Measurements from ENCODE around the gene SIRPB1.

DNA sequence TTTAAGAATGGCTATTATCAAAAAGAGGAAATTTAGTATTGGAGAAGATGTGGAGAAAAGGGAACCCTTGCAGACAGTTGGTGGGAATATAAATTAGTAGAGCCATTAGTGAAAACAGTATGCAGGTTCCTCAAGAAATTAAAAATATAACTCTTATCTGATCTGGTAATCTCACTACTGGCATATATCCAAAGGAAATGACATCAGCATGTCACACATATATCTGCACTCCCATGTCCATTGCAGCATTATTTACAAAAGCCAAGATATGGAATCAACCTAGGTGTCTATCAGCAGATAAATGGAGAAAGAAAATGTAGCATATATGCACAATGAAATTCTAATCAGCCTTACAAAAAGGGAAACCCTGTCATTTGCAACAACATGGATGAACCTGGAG is 35.2 kb upstream of the SIRPB1 start:
- TF ChIP-seq, protein P1, sequence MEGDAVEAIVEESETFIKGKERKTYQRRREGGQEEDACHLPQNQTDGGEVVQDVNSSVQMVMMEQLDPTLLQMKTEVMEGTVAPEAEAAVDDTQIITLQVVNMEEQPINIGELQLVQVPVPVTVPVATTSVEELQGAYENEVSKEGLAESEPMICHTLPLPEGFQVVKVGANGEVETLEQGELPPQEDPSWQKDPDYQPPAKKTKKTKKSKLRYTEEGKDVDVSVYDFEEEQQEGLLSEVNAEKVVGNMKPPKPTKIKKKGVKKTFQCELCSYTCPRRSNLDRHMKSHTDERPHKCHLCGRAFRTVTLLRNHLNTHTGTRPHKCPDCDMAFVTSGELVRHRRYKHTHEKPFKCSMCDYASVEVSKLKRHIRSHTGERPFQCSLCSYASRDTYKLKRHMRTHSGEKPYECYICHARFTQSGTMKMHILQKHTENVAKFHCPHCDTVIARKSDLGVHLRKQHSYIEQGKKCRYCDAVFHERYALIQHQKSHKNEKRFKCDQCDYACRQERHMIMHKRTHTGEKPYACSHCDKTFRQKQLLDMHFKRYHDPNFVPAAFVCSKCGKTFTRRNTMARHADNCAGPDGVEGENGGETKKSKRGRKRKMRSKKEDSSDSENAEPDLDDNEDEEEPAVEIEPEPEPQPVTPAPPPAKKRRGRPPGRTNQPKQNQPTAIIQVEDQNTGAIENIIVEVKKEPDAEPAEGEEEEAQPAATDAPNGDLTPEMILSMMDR (conservative IDR thresholded peaks at IDR 0.05; ENCODE audit: low read depth, low read length), result no peak
- TF ChIP-seq EZH2 (IDR thresholded peaks at IDR 0.05; ENCODE audit: borderline replicate concordance, low read depth, low read length, poor library complexity, severe bottlenecking), result no peak

Measured in A673 (cell line).